Stimulated activated CD4-positive, alpha-beta T cell treated with anti-CD3 and anti-CD28 coated beads, Interleukin-1b, Interleukin-23, amount 100 ng/mL, for 48 hours (primary cell): ENCODE data around the gene PLA2G2D.
"Not testable (repeated sequence)": the region's sequence is repeated elsewhere in the genome, so short reads cannot be mapped to it uniquely, and the experiment has no call there.

Source experiments
- DNase-seq: peaks from one replicate; pipeline ENCODE4 v3.0.0-alpha.2; 2020

Gene PLA2G2D

DNA sequence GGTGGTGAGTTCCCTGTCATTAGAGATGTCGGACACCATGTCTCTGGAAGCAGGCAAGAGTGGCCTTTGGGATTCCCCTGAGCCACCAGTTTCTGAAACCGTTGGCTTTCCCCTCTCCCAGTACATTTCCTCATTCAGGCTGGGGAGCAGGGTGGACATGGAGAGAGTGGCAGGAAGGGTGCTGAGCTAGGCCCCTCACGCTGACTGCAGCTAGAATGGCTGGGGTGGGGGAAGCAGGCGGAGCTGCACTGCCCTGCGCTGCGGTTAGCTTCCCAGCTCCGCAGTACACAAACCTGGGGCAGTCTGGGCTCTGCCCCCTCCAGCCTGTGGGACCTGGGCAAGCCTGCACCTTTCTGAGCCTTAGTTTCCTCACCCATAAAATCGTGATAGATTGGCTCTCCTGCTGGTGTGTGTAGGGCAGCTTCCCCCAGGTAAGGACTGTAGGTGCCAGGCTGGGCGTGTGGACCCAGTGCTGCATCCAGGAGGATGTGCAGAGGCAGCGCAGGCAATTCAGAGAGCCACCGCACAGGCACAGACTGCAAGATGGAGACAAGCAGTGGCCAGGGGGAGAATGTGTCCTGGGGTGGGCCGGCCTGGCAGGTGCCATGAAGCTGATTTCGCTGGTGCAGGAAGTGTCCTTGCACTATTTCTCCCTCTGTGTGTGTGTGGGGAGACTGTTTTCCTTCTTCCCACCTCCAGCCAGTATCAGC is 22.8 kb upstream of the PLA2G2D start:
- DNase-seq: no peak

DNA sequence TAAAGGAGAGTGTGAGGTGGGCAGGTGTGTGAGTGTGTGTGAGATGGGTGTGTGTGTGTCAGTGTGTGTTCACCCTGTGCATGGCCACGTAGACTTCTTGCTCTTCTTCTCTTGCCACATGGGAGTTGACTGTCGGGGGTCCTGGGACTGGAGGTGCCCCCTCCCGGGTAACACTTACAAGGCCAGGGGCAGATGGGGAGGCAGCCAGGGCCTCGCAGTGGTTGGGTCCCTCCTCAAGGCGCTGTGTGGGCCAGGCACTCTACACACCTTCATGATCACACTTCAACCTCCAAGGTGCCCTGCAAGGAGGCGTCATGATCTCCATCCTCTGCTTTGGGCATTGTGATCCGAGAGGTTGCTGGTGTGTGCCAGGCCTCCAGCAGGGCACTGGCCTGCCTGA is 22.1 kb upstream of the PLA2G2D start:
- DNase-seq: no peak

DNA sequence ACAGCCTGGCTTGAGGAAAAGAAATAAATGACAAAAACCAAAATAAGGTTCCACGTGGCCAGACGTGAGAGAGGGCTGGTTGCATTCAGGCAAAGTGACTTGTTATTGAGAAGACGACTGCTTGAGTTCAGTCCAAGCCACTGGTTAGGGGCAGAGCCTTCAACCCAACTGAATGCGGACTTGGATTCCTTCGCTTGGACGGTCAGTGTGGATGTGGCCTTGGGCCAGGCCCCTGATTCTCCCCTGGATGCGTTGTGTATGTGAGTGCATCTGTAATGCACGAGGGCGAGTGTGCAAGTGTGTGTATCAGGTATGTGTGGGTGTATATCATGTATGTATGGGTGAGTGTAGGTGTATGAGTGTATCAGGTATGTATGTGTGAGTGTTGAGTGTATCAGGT is 21.7 kb upstream of the PLA2G2D start:
- no peak for DNase-seq

DNA sequence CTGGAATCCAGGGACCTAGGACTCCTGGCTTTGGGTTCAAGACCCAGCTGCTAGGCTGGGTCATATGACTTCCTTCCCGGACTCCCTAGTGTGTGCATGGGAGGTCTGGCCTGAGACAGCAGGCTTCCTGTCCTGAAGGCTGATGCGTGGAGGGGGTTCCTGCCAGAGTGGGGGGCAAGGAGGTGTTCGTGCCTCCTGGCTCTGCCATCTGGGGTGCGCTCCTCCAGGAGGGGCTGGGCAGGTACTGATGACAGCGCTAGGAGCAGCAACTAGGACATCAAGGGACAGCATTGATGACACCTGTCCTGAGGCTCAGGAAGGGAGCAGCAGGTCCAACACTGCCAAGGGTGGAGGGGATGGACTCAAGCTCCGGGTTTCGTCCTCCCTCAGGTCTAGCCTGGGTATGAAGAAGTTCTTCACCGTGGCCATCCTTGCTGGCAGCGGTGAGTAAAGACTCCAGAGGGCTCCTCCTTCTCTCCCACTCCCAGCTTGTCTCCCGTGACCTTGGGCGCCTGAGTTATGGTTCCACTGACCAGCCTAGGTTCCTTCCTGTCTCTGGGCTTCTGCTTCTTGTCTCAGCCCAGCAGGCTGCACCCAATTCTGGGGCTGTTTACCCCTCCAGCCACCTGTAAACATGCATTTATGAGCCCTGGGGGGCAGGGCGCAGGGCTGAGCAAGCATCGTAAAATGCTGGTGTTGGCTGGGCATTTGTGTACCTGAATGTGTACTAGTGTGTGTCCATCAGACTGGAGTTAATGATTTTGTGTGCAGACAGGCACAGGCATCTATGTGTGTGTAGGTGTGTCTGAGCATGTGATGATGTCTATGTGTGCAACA is 20.7 kb upstream of the PLA2G2D start:
- no peak for DNase-seq

DNA sequence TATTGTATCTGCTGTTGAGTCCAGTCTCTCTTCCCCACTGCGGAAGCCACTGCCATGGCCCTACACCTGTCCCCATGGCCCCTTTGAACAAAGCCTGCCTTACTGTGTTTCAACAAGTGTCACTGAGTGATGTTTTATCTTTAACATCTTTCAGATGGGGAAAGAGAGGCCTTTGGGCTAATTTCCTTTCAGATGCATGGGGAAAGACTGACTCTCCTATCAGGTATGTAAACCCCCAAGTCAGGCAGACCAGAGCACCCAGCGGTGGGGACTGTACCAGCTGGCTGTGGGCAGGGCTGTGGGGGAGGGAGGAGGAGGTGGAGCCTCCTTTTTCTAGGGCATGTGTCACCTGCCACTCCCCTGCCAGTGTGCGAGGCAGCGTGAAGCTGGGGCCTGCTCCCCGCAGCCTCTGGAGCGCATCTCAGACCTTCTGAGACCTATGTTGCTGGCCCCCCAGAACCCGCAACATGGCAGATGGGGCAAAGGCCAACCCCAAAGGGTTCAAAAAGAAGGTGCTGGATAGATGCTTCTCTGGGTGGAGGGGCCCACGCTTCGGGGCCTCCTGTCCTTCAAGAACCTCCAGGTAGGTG is 19.7 kb upstream of the PLA2G2D start, which contains the start of gene PLA2G2F:
Gene PLA2G2F (plus strand): TSS at position 363 of the 590 bp plus-strand sequence. CDS start 105 bp downstream, at position 468.
- DNase-seq: no peak

DNA sequence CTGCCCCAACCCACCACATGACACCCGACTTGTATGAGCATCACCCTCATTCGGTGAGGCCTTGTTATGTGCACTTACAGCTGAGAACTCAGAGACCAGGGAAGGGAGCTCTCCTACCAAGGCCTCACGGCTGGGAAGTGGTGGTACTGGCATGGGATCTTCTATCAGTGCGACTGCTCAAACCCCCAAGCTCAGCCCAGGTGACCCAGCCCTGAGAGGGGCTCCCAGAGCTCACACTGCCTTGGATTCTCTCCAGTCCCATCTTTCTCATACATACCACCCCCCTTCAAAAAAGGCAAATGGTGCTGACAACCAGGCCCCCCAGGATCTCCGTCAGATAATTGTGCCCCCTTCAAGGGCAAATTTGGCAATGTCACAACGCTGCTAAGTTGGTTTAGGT is 19.0 kb upstream of the PLA2G2D start:
- DNase-seq: no peak

DNA sequence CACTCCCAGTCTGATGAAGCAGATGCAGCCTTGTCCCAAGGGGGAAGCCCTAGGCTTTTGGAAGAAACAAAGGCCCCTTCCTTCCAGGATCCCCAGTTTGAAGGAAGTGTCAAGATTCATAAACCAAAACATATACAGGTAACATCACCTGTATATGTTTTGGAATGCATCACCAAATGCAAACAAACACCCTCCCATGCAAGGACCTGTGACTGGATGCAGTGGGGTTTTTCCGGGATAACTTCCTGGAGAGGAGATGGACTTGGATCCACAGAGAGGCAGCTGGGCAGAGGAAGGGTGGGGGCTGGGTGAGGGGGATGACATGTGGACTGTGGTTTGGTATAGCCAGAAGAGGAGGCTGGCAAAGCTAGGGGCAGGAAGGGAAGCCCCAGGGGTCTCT is 18.3 kb upstream of the PLA2G2D start:
- DNase-seq: no peak

DNA sequence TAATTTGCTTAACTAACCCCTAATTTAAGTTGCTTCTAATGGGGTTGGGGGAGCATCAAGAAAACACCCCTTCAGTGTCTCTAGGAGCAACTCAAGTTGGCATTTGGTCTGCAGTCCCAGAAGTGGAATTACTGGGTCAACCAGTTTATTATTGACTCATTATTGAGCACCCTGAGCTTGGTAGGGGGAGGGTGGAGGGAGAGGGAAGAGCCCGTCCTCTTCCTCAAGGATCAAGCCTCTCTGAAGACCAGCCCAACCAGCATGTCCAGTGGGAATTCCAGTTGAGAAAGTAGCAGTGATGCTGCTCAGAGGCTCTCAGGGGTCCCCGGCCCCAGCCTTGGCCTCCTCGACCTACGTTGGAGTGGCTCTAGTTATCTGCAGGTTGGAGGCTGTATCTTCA is 17.7 kb upstream of the PLA2G2D start:
- no peak for DNase-seq

DNA sequence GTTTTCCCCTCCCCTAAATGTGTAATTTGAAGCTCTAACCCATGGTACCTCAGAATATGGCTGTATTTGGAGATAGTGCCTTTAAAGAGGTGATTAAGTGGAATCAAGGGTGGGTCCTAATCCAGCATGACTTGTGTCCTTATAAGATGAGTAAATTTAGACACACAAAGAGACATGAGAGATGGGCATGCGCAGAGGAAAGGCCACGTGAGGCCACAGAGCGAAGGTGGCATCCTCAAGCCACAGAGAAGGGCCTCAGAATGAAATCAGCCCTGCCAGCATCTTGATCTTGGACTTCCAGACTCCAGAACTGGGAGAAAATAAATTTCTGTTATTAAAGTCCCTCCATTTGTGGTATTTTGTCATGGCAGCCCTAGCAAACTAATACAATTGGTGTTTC is 16.9 kb upstream of the PLA2G2D start:
- no peak for DNase-seq

DNA sequence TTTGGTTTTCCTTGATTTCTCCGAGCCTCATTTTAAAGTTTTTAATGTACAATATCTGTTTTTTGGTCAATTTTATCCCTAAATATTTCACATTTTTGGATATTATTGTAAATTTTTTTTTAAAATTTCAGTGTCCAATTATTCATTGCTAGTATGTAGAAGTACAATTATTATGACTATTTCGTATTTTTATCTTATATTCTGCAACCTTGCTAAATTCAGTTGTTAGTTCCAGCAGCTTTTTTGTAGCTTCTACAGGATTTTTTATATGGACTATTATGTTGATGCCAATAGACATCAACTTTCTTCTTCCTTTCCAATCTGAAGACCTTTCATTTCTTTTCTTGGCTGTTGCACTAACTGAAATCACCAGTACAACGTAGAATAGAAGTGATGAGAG is 15.7 kb upstream of the PLA2G2D start:
- no peak for DNase-seq

DNA sequence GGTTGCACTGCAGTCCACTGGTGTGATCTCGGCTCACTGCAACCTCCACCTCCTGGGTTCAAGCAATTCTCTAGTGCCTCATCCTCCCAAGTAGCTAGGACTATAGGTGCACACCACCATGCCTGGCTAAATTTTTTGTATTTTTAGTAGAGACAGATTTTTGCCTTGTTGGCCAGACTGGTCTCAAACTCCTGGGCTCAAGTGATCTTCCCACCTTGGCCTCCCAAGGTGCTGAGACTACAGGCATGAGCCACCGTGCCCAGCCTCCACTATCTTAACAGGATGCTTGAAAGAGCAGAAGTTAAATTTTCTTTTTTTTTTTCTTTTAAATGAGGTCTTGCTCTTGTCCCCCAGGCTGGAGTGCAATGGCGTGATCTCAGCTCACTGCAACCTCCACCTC is 11.2 kb upstream of the PLA2G2D start:
- DNase-seq: not testable (repeated sequence)

DNA sequence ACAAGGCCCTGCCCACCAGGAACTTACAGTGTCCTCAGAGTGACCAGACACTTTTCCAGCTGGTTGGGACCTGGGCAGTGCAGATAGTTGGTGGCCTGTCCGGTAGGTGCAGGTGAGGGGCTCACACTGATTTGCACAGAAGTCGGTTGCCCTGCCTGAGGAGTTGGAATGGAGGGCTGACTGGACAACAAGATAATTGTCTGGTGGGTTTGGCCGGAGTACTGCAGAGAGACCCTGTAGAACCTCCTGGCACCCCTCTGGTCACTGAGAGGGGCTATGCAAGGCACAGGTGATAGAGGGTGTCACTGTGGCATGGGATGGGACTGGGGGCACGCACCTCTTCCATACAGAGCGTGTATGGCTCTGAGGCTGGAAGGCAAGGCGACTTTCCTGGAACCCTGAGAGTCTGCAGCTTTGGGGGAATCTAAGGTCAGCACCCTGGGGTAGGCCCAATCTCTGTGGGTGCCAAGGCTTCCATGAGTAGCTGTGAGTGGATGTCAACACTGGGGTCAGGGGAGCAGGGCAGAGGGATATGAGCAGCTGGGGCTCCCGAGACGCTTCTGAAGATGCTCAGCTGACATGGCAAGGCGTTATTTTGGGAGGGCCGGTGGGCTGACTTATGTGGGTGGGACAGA is 7.6 kb upstream of the PLA2G2D start:
- DNase-seq: no peak

DNA sequence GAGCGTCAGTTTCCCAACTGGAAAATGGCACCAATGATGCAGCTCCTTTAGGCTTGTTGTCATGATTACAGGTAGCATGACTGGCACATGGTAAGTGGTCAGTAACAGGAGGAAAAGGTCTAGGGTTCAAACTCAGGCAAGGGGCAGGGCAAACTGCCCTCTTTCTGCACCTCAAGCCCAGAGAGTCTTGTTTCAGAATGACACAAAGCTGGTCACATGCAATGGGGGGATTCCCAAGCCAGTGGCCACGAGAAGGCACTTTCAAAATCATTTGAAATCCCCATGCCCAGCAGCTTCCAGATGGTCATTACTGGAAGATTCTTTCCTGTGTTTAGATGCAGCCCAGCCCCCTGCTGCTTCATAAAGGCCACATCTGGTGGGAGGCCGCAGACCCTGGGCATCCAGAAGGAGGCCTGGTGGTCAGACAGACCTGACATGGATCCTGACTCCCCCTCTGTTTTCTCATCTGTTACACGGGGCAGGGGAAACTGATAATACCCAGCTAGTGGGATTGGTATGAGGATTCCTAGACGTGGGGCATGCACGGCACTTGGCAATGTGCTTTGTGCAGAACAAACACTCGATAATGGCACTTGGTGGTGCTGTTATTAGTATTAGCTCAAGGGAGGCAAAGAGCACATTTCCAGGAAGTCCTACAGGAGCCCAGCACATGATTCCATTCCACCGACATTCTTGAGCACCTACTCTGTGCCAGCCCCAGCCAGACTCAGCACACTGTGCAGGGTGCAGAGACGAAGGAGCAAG is 6.9 kb upstream of the PLA2G2D start:
- no peak for DNase-seq

DNA sequence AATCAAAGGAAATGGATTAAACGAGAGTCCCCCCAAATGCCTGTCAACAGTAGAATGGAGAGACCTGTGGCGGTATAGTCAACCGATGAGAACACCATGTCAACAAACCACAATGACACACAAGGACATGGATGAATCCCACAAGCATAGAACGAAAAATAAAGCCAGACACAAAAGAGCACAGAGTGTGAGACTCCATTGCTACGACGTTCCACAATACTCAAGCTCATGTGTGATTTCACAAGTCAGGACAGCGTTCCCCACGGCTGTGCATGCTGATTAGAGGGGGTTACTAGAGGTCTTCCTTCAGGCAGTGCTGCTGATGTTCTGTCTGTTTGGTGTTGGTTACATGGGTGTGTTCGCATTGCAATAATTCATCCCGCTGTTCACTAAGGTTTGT is 5.8 kb upstream of the PLA2G2D start:
- no peak for DNase-seq

DNA sequence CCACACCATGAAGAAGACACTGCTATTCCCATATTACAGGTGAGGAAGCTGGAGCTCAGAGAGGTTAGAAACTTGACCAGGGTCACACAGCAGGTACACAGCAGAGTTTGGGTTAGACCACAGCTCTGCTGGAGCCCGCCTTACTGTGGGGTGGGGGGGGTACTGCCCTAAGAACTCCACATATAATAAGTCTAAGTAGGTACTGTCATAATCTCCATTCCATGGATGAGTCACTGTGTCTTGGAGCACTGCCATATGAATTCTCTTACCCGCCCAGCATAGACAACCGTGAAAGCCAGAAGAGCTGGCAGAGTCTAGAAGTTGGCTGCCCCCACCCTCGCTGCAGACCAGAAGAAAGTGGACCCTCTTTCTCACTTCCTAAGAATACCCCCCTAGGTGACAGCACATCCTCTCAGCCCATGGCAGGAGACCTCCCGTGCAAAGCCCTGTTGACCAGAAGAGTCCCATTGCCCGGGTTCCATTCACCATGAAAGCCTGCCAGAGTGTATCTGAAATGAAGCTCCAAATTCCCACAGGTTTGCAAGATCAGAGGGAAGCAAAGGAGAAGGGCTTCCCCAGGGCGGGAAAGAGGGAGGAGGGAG is 5.2 kb upstream of the PLA2G2D start:
- no peak for DNase-seq

DNA sequence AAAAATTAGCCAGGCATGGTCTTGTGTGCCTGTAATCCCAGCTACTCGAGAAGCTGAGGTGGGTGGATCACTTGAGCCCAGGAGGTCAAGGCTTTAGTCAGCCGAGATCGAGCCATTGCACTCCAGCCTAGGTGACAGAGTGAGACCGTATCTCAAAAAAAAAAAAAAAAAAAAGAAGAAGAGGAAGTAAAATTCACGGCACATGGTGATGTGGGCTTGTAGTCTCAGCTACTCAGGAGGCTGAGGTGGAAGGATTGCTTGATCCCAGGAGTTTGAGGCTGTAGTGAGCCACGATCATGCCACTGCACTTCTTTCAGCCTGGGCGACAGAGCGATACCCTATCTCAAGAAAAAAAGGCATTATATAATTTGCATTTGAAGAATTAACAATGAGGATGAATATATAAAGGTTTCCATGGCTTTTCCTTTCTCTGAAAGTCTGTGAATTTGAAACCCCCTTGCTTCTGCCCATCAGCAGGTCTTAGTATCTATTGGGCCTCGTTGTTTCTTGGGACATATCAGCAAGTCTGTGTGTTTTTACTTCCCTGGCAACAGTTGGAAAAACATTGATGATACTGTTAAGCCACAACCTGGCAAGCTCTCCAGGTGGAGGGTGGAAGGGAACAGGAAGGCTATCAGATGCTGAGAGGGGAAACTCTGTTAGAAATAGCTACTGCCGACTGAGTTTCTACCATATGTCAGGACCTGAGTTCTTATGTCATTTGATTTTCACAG is 4.6 kb upstream of the PLA2G2D start:
- no peak for DNase-seq

DNA sequence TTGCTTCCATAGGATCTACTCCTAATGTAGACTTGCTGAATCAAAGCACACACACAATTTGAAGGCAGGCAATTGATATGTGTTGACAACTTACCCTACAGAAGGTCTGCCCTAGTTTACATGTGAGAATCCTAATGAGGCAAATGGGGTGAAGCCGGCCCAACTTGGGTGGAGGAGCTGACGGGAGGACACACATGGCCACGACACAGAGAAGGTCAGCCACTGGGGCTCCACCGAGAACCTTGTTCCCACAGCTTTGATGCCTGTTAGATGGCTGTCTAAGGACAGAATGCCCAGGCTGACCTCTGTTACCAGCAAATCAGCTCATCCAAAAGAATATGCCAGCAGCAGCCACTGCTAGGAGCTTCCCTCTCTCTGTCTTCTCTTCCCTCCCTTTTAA is 1.5 kb upstream of the PLA2G2D start:
- no peak for DNase-seq

DNA sequence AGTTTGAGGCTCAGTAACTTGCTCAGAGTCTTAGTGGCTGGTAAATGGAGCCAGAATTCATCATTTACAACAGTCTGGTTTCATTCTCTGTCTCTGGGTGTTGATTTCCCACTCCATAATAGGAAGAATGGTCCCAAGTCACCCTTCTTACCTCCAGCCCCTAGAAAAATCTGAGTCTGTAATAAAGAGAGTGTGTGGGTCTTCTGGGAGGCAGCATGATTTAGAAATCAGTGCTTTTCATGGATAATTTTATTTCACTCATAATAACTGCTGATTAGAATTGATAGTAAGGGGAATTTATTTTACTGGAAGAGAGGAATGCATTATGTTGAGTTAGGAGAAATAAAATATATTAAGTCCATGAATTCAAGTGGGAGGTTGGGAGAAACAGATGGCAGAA is 2.1 kb downstream of the PLA2G2D start:
- DNase-seq: no peak

DNA sequence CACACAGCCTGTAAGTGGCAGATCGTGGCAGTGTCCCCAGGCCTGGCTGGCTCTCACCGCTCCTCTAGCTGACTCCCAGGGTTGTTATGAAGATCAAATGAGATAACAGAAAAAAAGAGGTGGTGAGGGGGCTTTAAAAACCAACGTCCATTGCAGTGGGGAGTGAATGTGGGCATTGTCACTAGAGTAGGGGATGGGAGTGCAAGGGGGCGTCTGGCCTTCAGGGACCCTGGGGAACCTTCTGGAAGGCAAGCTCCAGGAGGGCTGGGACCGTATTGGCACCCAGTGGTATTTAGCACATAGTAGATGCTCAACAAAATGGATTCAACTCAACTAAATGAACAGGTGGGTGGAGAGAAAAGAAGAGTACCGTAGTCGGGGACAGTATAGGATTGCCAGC is 3.4 kb downstream of the PLA2G2D start:
- DNase-seq: no peak

DNA sequence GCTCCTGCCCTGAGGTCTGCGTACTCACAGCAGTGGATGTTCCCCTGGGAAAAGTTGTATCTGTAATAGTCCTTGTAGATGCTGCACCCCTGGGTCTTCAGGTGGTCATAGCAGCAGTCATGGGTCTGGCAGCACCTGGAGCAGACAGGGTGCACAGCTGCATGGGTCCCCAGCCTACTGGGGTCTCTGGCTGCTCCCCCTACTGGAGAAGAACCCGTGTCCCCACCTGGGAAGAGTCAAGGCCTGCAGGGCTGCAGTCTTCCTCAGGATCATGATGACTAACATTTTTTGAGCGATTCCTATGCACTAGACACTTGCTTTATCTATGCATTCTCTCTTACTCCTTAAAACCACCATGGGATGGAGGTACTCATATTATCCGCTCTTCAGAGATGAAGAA is 3.9 kb downstream of the PLA2G2D start:
- no peak for DNase-seq

DNA sequence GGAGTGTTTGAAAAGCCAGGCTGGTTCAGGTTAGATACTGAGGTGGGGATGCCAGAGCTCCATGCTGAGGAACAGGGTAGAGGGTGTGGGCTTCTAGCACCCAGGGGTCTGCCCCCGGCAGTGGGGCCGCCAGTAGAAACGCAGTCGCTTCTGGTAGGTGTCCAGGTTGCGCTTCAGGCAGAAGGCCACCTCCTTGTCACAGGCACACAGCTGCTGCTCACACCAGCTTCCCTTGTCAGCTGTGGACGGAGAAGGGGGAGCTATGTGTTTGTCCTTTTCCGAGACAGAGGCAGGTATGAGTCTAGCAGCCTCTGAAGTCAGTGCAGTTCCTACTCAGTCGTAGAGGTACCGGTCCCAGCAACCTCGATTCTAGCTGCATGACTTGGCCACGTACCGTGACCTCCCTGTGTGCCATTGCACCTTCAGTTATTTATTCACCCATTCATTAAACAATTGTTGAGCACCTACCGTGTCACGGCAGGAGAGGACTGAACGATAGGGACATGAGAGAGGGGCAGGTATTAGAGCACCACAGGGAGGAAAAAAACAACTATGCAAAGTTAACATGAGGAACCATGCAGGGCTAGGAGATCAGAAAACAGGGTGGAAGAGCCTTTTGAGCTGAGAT is 5.2 kb downstream of the PLA2G2D start:
- DNase-seq: no peak
